Nephron (organoid): Measurements from ENCODE around the gene C2CD2.

ENCODE experiments used
- H3K27ac Mint-ChIP-seq, 3 experiments: 2 replicates each; pipeline ENCODE4 v1.8.0; 2020; ENCODE audit warnings: mixed read lengths in 3 of 3, mild to moderate bottlenecking in 2 of 3, moderate library complexity in 1 of 3
- H3K27me3 Mint-ChIP-seq: 2 replicates; pipeline ENCODE4 v1.8.0; 2021; ENCODE audit warnings: low read depth, mild to moderate bottlenecking, moderate library complexity, mixed read lengths
- H3K36me3 Mint-ChIP-seq: 2 replicates; pipeline ENCODE4 v1.8.0; 2020; ENCODE audit warnings: low read depth, mixed read lengths
- H3K4me1 Mint-ChIP-seq: 2 replicates; pipeline ENCODE4 v1.8.0; 2020; ENCODE audit warnings: mixed read lengths
- H3K4me3 Mint-ChIP-seq, 3 experiments: 2 replicates each; pipeline ENCODE4 v1.8.0; 2020; ENCODE audit warnings: mild to moderate bottlenecking in 3 of 3, mixed read lengths in 3 of 3, moderate library complexity in 2 of 3
- H3K9me3 Mint-ChIP-seq: 2 replicates; pipeline ENCODE4 v1.8.0; 2020; ENCODE audit warnings: mixed read lengths
- TF ChIP-seq, protein P1 (sequence below), 3 experiments: fragments of 200-600 bp; sonication (generic); IDR thresholded peaks; one replicate each; pipeline ENCODE4 v1.5.0; 2021; ENCODE audit warnings: antibody characterized with exemption in 3 of 3; ENCODE audit not compliant: unreplicated experiment in 3 of 3

The C2CD2 gene

DNA sequence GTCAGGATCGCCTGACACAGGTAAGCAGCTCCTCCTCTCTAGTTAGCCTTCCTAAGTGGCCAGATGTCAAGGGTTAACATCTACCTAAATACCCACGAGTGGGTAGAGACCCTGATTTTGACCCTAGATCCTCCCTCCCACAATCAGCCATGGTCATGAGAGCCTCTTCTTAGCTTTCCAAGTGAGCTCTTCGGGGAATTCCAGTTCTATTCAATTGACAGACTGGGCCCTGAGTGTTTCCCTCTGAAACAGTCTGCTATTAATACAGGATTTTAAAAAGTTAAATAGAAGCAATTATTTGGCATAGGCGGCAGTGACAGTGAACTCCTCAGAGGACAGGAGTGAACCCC is 28.1 kb downstream of the C2CD2 start:
- H3K4me1 Mint-ChIP-seq, result peaks cover 28% of the 10 kb centered on the region
- no peaks in the 10 kb centered on the region for H3K9me3 Mint-ChIP-seq
- peak overlapping the region in 2 of 3 experiments; percentile 92 to 94 for H3K27ac Mint-ChIP-seq
- H3K27me3 Mint-ChIP-seq, result peaks cover 12% of the 10 kb centered on the region
- H3K4me3 Mint-ChIP-seq, result peak overlapping the region in 1 of 3 experiments; percentile 70
- no peaks in the 10 kb centered on the region for H3K36me3 Mint-ChIP-seq
- TF ChIP-seq, protein P1, sequence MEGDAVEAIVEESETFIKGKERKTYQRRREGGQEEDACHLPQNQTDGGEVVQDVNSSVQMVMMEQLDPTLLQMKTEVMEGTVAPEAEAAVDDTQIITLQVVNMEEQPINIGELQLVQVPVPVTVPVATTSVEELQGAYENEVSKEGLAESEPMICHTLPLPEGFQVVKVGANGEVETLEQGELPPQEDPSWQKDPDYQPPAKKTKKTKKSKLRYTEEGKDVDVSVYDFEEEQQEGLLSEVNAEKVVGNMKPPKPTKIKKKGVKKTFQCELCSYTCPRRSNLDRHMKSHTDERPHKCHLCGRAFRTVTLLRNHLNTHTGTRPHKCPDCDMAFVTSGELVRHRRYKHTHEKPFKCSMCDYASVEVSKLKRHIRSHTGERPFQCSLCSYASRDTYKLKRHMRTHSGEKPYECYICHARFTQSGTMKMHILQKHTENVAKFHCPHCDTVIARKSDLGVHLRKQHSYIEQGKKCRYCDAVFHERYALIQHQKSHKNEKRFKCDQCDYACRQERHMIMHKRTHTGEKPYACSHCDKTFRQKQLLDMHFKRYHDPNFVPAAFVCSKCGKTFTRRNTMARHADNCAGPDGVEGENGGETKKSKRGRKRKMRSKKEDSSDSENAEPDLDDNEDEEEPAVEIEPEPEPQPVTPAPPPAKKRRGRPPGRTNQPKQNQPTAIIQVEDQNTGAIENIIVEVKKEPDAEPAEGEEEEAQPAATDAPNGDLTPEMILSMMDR (IDR thresholded peaks at IDR 0.05; ENCODE audit: unreplicated experiment in 3 of 3), result no peak

DNA sequence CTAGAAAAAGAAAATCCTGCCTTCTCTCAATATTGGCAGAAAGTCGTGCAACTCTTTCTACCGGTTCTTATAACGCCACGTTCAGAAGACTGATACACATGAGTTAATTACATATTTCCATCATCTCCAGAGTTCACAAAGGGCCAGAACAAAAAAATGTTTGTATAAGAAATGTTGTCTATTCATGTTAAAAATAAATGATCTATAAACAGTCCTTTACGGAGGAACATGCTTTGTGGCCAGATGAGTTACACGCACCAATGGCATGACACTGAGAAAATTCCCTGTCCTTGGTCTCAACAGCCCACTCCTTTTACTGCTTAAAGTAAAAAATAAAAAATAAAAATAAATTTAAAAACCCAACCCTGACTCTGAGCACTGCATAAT is 29.5 kb downstream of the C2CD2 start:
- no peak overlapping the region for H3K4me3 Mint-ChIP-seq
- peaks cover 12% of the 10 kb centered on the region for H3K27me3 Mint-ChIP-seq
- peaks cover 28% of the 10 kb centered on the region for H3K4me1 Mint-ChIP-seq
- H3K27ac Mint-ChIP-seq, result no peak overlapping the region
- no peaks in the 10 kb centered on the region for H3K9me3 Mint-ChIP-seq
- H3K36me3 Mint-ChIP-seq, result no peaks in the 10 kb centered on the region
- TF ChIP-seq, protein P1 (IDR thresholded peaks at IDR 0.05; ENCODE audit: unreplicated experiment in 3 of 3), result no peak

DNA sequence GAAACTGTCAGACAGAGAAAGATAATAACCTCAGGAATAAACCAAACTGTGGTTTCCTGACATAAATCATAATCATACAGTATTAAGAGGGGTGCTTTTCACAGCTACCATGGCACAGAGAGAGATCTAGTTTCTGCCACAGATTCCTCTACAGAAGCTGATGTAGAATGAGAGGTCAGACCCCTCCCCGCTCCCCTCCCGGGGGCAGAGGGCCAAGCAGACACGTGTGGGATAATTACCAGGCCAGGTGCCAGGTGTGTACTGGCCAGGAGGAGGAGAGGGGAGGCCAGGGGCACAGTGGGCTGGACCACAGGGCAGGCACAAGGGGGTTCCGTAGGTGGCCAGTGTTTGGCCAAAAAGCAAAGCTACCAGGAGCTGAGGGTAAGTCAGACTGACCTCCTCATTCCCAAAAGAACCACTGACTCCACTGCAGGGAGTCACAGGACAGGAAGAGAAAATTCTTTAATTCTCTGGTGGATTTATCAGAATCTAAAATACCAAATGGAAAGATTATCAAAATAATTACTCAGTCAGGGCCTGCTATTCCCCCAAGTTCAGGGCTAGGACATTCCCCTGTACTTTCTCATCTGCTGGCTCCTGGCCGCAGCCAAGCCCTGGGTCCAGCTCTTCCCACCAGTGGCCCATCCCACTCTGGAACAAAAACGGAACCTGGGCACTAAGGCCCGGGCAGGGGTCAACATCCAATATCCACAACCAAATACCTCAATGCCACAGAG is 30.0 kb downstream of the C2CD2 start:
- TF ChIP-seq, protein P1 (IDR thresholded peaks at IDR 0.05; ENCODE audit: unreplicated experiment in 3 of 3), result no peak
- peaks cover 2% of the 10 kb centered on the region for H3K36me3 Mint-ChIP-seq
- no peak overlapping the region for H3K4me3 Mint-ChIP-seq
- H3K9me3 Mint-ChIP-seq, result no peaks in the 10 kb centered on the region
- H3K27ac Mint-ChIP-seq, result peak overlapping the region in 2 of 3 experiments; percentile 12 to 35
- H3K4me1 Mint-ChIP-seq, result peaks cover 28% of the 10 kb centered on the region
- peaks cover 12% of the 10 kb centered on the region for H3K27me3 Mint-ChIP-seq

DNA sequence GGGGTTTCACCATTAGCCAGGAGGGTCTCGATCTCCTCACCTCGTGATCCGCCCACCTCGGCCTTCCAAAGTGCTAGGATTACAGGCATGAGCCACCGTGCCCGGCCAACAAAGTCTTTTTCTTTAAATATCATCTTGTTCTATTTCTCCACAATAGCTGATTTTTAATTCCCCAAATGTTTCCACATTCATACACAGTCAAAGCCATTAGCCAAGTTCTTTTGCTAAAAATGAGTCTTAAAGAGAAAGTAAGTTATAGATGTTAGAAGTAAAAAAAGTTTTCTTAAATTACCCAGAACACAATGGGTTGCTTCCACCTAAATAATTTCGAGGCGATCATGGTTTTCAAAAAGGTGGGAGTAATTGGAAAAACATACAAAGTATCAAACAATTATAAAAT is 30.6 kb downstream of the C2CD2 start:
- no peaks in the 10 kb centered on the region for H3K9me3 Mint-ChIP-seq
- TF ChIP-seq, protein P1 (IDR thresholded peaks at IDR 0.05; ENCODE audit: unreplicated experiment in 3 of 3), result no peak

DNA sequence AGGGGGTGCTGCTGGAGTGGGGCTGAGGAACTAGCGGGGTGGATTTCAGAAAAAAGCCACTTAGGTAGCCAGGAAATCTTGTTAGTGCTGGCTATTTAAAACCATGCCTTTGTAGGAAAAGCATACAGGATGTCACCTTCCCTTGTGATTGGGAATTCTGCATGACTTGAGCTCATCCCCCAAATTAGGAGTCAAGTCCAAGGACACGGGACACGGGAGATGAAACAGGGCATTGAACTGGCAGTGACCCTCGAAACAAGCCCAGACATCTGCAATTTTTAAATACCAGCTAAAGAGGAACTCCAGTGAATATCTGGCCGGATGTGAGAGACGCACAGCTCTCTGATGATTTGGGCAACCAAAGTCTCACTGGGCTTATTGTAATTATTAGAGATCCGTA is 32.8 kb downstream of the C2CD2 start:
- peaks cover 19% of the 10 kb centered on the region for H3K4me1 Mint-ChIP-seq
- H3K36me3 Mint-ChIP-seq, result peaks cover 10% of the 10 kb centered on the region
- TF ChIP-seq, protein P1 (IDR thresholded peaks at IDR 0.05; ENCODE audit: unreplicated experiment in 3 of 3), result no peak
- peaks cover 10% of the 10 kb centered on the region for H3K27me3 Mint-ChIP-seq
- H3K4me3 Mint-ChIP-seq, result no peak overlapping the region
- H3K9me3 Mint-ChIP-seq, result no peaks in the 10 kb centered on the region
- no peak overlapping the region for H3K27ac Mint-ChIP-seq

More for the DNA sequence above, 30.6 kb downstream of the C2CD2 start:
- Mint-ChIP-seq H3K27me3 (peaks cover 12% of the 10 kb centered on the region), H3K36me3 (peaks cover 4% of the 10 kb centered on the region), H3K27ac (peak overlapping the region in 2 of 3 experiments; percentile 12 to 35), H3K4me1 (peaks cover 28% of the 10 kb centered on the region), H3K4me3 (no peak overlapping the region)

- Mint-ChIP-seq H3K27ac (no peak overlapping the region), H3K27me3 (peaks cover 5% of the 10 kb centered on the region), H3K4me1 (peaks cover 14% of the 10 kb centered on the region), H3K4me3 (no peak overlapping the region), H3K9me3 (no peaks in the 10 kb centered on the region), H3K36me3 (peaks cover 14% of the 10 kb centered on the region)
- TF ChIP-seq, protein P1 (IDR thresholded peaks at IDR 0.05; ENCODE audit: unreplicated experiment in 3 of 3), result no peak
Measured at GRCh38 chr21:41920476-41920875, 33.3 kb downstream of the C2CD2 start.
